Ovary (tissue), 9 donors: Measurements from ENCODE around the gene PAF1. TPM values are rescaled to one million over a fixed set of nuclear protein-coding genes. Genes with fewer than 3 reads are reported as not detected.
A peak's percentile ranks its signal among the peaks of the same experiment; 100 is the strongest.
"Not testable (repeated sequence)": the region's sequence is repeated elsewhere in the genome, so short reads cannot be mapped to it uniquely, and the experiment has no call there.

Experiments used
- DNase-seq, 5 donors: peaks; one replicate each; pipeline ENCODE4 v3.0.0-alpha.2; 2019 to 2020
- H3K27ac ChIP-seq, 2 donors: fragments of 200-600 bp; one replicate each; pipeline versions ENCODE4 v1.5.1 to v1.8.0; 2019 to 2022
- H3K27me3 ChIP-seq: fragments of 200-600 bp; one replicate; pipeline ENCODE4 v1.8.0; 2022
- H3K36me3 ChIP-seq: fragments of 200-600 bp; sonication (generic); one replicate; pipeline ENCODE4 v1.5.1; 2019
- H3K4me1 ChIP-seq: one replicate; pipeline ENCODE4 v1.8.1; 2013; ENCODE audit warnings: mild to moderate bottlenecking, moderate library complexity; ENCODE audit not compliant: insufficient read depth
- H3K4me3 ChIP-seq: fragments of 200-600 bp; sonication (generic); one replicate; pipeline ENCODE4 v1.5.1; 2017
- H3K9me3 ChIP-seq, 2 donors: fragments of 200-600 bp in 1 of 2; sonication (generic) in 1 of 2; one replicate each; pipeline versions ENCODE4 v1.5.1 to v1.8.1; 2013 to 2019; ENCODE audit warnings: mild to moderate bottlenecking in 1 of 2, moderate library complexity in 1 of 2
- CTCF ChIP-seq, 3 donors: fragments of 450-650 bp in 2 of 3; fragments of 200-600 bp in 1 of 3; IDR thresholded peaks; one replicate each; pipeline versions ENCODE4 v1.5.1 to v1.8.0; 2016 to 2022; ENCODE audit warnings: antibody characterized with exemption in 3 of 3, mild to moderate bottlenecking in 1 of 3
- EP300 ChIP-seq: sonication (generic); formaldehyde crosslinking; IDR thresholded peaks from one replicate; pipeline ENCODE4 v1.6.1; 2017; ENCODE audit warnings: antibody characterized with exemption
- POLR2A ChIP-seq: fragments of 450-650 bp; IDR thresholded peaks from one replicate; pipeline ENCODE4 v1.6.1; 2017; ENCODE audit warnings: antibody characterized with exemption, mild to moderate bottlenecking, moderate library complexity
- WGBS, 3 donors: extraction: QIAGEN DNeasy Blood & Tissue Kit in 1 of 3; methylation state at CpG; one replicate each; pipeline versions ENCODE4 v1.1.5 to v1.1.7; 2013 to 2017; 5-methylcytosine and 5-hydroxymethylcytosine counted together
- intact Hi-C, 4 donors: fragments of 100-400 bp; cut with DNase I; formaldehyde crosslinking; loops; one replicate each; pipeline versions ENCODE4 v1.11.0 to v1.15.1; 2022 to 2023
- polyA plus RNA-seq, 2 donors: library from polyadenylated mRNA; stranded (reverse); fragments of 200-250 nt in 1 of 2; fragments of 350-450 nt in 1 of 2; fragmentation: Illumina TruSeq in 1 of 2; extraction: RNeasy Lipid Tissue Mini Kit (QIAGEN cat#74804) in 1 of 2; gene quantifications; one replicate each; pipeline ENCODE4 v1.2.3, GENCODE V29; 2013 to 2014
- total RNA-seq, 7 donors: library from RNA; depleted of rRNA in 2 of 7; stranded (reverse); fragments of >200 nt in 2 of 7; fragmentation: NEBNext Ultra II Directional in 3 of 7; extraction: Animal tissue kit (Norgen Biotek cat#: 25700) in 3 of 7; gene quantifications; one replicate each; pipeline versions ENCODE4 v1.1.0 to v1.2.4, GENCODE V29; 2016 to 2023
- donor health status: DM: no; HTN: no; CAD: no; lungs with moderate emphysema.
- donor health status: DM: no; HTN: no; CAD: no.
- donor health status: Bipolar disorder and iron deficiency.
- donor health status: DM: yes; HTN: yes; CAD: no.
- donor health status: DM: no; HTN: no; CAD: no.
- donor health status: DM: yes; HTN: yes; CAD: no.

The PAF1 gene
- total and polyA plus RNA-seq, 9 donors: 31.0 to 78.1 (median 50.2) TPM

GRCh38 chr19:39342647-39343305, 48.1 kb downstream of the PAF1 start:
- peak overlapping the region; percentile 92 to 95 for H3K27ac ChIP-seq
- intact Hi-C loops: loop anchor here in 2 of 4 donors (1.0 to 10.0 kb wide), 3 partner anchors 49 to 215 kb away; partner anchors contain the start of genes EID2B (in 1 of the 2), MED29 (in 1 of the 2), PAF1 (in 1 of the 2) and PAK4 (in 1 of the 2)
- H3K9me3 ChIP-seq: no peaks in the 10 kb centered on the region
- DNase-seq: peak; percentile 40 to 66 (median 61)
- 1 to 2% (median 1%) methylated on average over 17 to 48 of the region's 51 CpGs for WGBS, 3 donors
- peak overlapping the region; percentile 93 for H3K4me3 ChIP-seq
- no peaks in the 10 kb centered on the region for H3K36me3 ChIP-seq
- H3K4me1 ChIP-seq: peaks cover 4% of the 10 kb centered on the region
- no peaks in the 10 kb centered on the region for H3K27me3 ChIP-seq
- TF ChIP-seq EP300: no peak
- no peak for TF ChIP-seq POLR2A
- no peak for TF ChIP-seq CTCF (IDR thresholded peaks at IDR 0.05)

- DNase-seq: peak; percentile 99 to 100 (median 100)
- H3K36me3 ChIP-seq: no peaks in the 10 kb centered on the region
- 0 to 1% (median 0%) methylated on average over 16 to 105 of the region's 105 CpGs for WGBS, 3 donors
- intact Hi-C loops: loop anchor here in 2 of 4 donors (1.0 to 10.0 kb wide), 3 partner anchors 49 to 215 kb away; partner anchors contain the start of genes EID2B (in 1 of the 2), MED29 (in 1 of the 2), PAF1 (in 1 of the 2) and PAK4 (in 1 of the 2)
- H3K27ac ChIP-seq: peak within 1 kb of the TSS; percentile 92 to 95
- peaks cover 4% of the 10 kb centered on the region for H3K4me1 ChIP-seq
- TF ChIP-seq CTCF (IDR thresholded peaks at IDR 0.05) (peak; percentile 84 to 94 (median 89)), POLR2A (peak; percentile 78), EP300 (peak; percentile 74)
- H3K9me3 ChIP-seq: no peaks in the 10 kb centered on the region
- no peaks in the 10 kb centered on the region for H3K27me3 ChIP-seq
- H3K4me3 ChIP-seq: peak within 1 kb of the TSS; percentile 93
Measured at GRCh38 chr19:39341719-39342604, 48.9 kb downstream of the PAF1 start, which contains the start of gene SAMD4B. TSS of gene SAMD4B (plus strand) at chr19:39342421. CDS start at chr19:39356894, 14,473 bp downstream.

- no peaks in the 10 kb centered on the region for H3K27me3 ChIP-seq
- peak overlapping the region; percentile 79 for H3K4me3 ChIP-seq
- intact Hi-C loops: loop anchor here in 2 of 4 donors (5.0 to 10.0 kb wide), 2 partner anchors 194 to 214 kb away; partner anchors contain the start of genes EID2B (in 1 of the 2) and PAK4 (in 1 of the 2)
- peak overlapping the region; percentile 16 to 74 for H3K27ac ChIP-seq
- peaks cover 4% of the 10 kb centered on the region for H3K4me1 ChIP-seq
- H3K36me3 ChIP-seq: no peaks in the 10 kb centered on the region
- WGBS, 3 donors: 1% methylated on average over 17 of the region's 17 CpGs
- H3K9me3 ChIP-seq: no peaks in the 10 kb centered on the region
- peak in 3 of 5 donors; percentile 33 to 58 (median 52) for DNase-seq
- TF ChIP-seq EP300: no peak
- TF ChIP-seq CTCF (IDR thresholded peaks at IDR 0.05): no peak
- no peak for TF ChIP-seq POLR2A
Measured at GRCh38 chr19:39341129-39341718, 49.7 kb downstream of the PAF1 start.

- not testable (repeated sequence) for H3K27me3 ChIP-seq, DNase-seq, H3K9me3 ChIP-seq, H3K4me1 ChIP-seq, H3K36me3 ChIP-seq, H3K4me3 ChIP-seq, H3K27ac ChIP-seq
- 78 to 88% (median 86%) methylated on average over 7 of the region's 7 CpGs for WGBS, 3 donors
- intact Hi-C loops: loop anchor here in 2 of 4 donors (5.0 to 10.0 kb wide), 2 partner anchors 195 to 213 kb away; partner anchors contain the start of genes EID2B (in 1 of the 2) and PAK4 (in 1 of the 2)
Measured at GRCh38 chr19:39340156-39340555, 50.8 kb downstream of the PAF1 start.
